HEK293 (cell line): ENCODE data around the gene ZNF747.

Source experiments
- CTCF ChIA-PET: fragments of 350-600 bp; formaldehyde crosslinking; extraction: SDS; loops from one replicate; lab custom pipeline; 2021; ENCODE audit warnings: antibody characterized with exemption; lab: Yijun Ruan, JAX
- POLR2A ChIA-PET: fragments of 300-600 bp; formaldehyde crosslinking; extraction: SDS; loops from one replicate; lab custom pipeline; 2020; ENCODE audit warnings: antibody characterized with exemption, inconsistent platforms; lab: Yijun Ruan, JAX
- H3K27ac ChIP-seq: fragments of 200-500 bp; sonication (Bioruptor generic); 2 replicates; pipeline ENCODE4 v1.5.1; 2014; ENCODE audit warnings: low read depth, low read length, control low read depth, inconsistent platforms; ENCODE audit errors: extremely low read depth
- H3K36me3 ChIP-seq, 2 experiments: fragments of 200-500 bp in 1 of 2; sonication (Bioruptor generic) in 1 of 2; 1 replicate in 1 of 2; 2 replicates in 1 of 2; pipeline ENCODE4 v1.5.1; 2014 to 2017; ENCODE audit warnings: inconsistent platforms in 2 of 2, low read length in 2 of 2; ENCODE audit not compliant: control insufficient read depth in 2 of 2, insufficient read depth in 1 of 2
- H3K4me1 ChIP-seq: fragments of 200-500 bp; sonication (Bioruptor generic); 2 replicates; pipeline ENCODE4 v1.5.1; 2014; ENCODE audit warnings: mild to moderate bottlenecking, low read length, inconsistent platforms; ENCODE audit not compliant: control insufficient read depth, insufficient read depth
- H3K4me3 ChIP-seq: 2 replicates; pipeline ENCODE4 v1.5.1; 2011; ENCODE audit warnings: low read depth, mild to moderate bottlenecking, control low read depth, low read length, moderate library complexity
- H3K9me3 ChIP-seq: fragments of 200-500 bp; sonication (Bioruptor generic); 2 replicates; pipeline ENCODE4 v1.5.1; 2014; ENCODE audit warnings: low read depth, low read length, inconsistent platforms; ENCODE audit not compliant: control insufficient read depth, insufficient read depth
- FEZF1 ChIP-seq: fragments of 450-650 bp; formaldehyde crosslinking; IDR thresholded peaks from 2 replicates; pipeline ENCODE4 v1.5.1; 2016; ENCODE audit warnings: missing biosample characterization, missing genetic modification characterization
- HOXA7 ChIP-seq: sonication (generic); formaldehyde crosslinking; IDR thresholded peaks from 2 replicates; pipeline ENCODE4 v1.8.1; 2022; ENCODE audit warnings: missing genetic modification reagents, borderline replicate concordance
- KLF16 ChIP-seq: fragments of 450-650 bp; formaldehyde crosslinking; IDR thresholded peaks from 2 replicates; pipeline ENCODE4 v1.5.1; 2017; ENCODE audit warnings: missing biosample characterization, missing genetic modification characterization
- RBAK ChIP-seq: fragments of 450-650 bp; formaldehyde crosslinking; IDR thresholded peaks from 2 replicates; pipeline ENCODE4 v1.5.1; 2016; ENCODE audit warnings: missing biosample characterization, missing genetic modification characterization
- SP3 ChIP-seq: fragments of 450-650 bp; formaldehyde crosslinking; IDR thresholded peaks from 2 replicates; pipeline ENCODE4 v1.5.1; 2016; ENCODE audit warnings: missing biosample characterization, missing genetic modification characterization
- ZFHX2 ChIP-seq: fragments of 450-650 bp; formaldehyde crosslinking; conservative IDR thresholded peaks from 2 replicates; pipeline ENCODE4 v1.5.1; 2016; ENCODE audit warnings: missing biosample characterization, missing genetic modification characterization
- ZFP3 ChIP-seq: fragments of 450-650 bp; formaldehyde crosslinking; IDR thresholded peaks from 2 replicates; pipeline ENCODE4 v1.5.1; 2016; ENCODE audit warnings: low read depth, missing biosample characterization, missing genetic modification characterization
- ZFP69B ChIP-seq: fragments of 450-650 bp; formaldehyde crosslinking; IDR thresholded peaks from 2 replicates; pipeline ENCODE4 v1.5.1; 2016; ENCODE audit warnings: missing biosample characterization, missing genetic modification characterization
- ZNF146 ChIP-seq: fragments of 450-650 bp; formaldehyde crosslinking; IDR thresholded peaks from 2 replicates; pipeline ENCODE4 v1.5.1; 2016; ENCODE audit warnings: missing biosample characterization, missing genetic modification characterization
- ZNF155 ChIP-seq: fragments of 450-650 bp; formaldehyde crosslinking; IDR thresholded peaks from 2 replicates; pipeline ENCODE4 v1.5.1; 2016; ENCODE audit warnings: missing biosample characterization, missing genetic modification characterization
- ZNF184 ChIP-seq: fragments of 450-650 bp; IDR thresholded peaks from 2 replicates; pipeline ENCODE4 v1.5.1; 2018; ENCODE audit warnings: missing biosample characterization, mild to moderate bottlenecking, missing genetic modification characterization
- ZNF211 ChIP-seq: fragments of 450-650 bp; formaldehyde crosslinking; IDR thresholded peaks from 2 replicates; pipeline ENCODE4 v1.5.1; 2016; ENCODE audit warnings: low read depth, missing biosample characterization, missing genetic modification characterization
- ZNF223 ChIP-seq: fragments of 450-650 bp; formaldehyde crosslinking; IDR thresholded peaks from 2 replicates; pipeline ENCODE4 v1.5.1; 2016; ENCODE audit warnings: missing biosample characterization, missing genetic modification characterization
- ZNF274 ChIP-seq, 2 experiments: fragments of 200-500 bp in 1 of 2; fragments of 450-650 bp in 1 of 2; sonication (Bioruptor generic) in 1 of 2; formaldehyde crosslinking in 1 of 2; IDR thresholded peaks; 2 replicates each; pipeline versions ENCODE4 v1.5.1 to v1.6.1; 2014 to 2016; ENCODE audit warnings: borderline replicate concordance in 1 of 2, inconsistent platforms in 1 of 2, low read length in 1 of 2, missing biosample characterization in 1 of 2, missing genetic modification characterization in 1 of 2
- ZNF391 ChIP-seq: fragments of 450-650 bp; formaldehyde crosslinking; IDR thresholded peaks from 2 replicates; pipeline ENCODE4 v1.5.1; 2016; ENCODE audit warnings: low read depth, missing biosample characterization, missing genetic modification characterization, borderline replicate concordance
- ZNF404 ChIP-seq: fragments of 450-650 bp; formaldehyde crosslinking; IDR thresholded peaks from 2 replicates; pipeline ENCODE4 v1.5.1; 2017; ENCODE audit warnings: missing biosample characterization, missing genetic modification characterization
- ZNF416 ChIP-seq: fragments of 450-650 bp; formaldehyde crosslinking; IDR thresholded peaks from 2 replicates; pipeline ENCODE4 v1.5.1; 2016; ENCODE audit warnings: missing biosample characterization, missing genetic modification characterization
- ZNF529 ChIP-seq: fragments of 450-650 bp; formaldehyde crosslinking; IDR thresholded peaks from 2 replicates; pipeline ENCODE4 v1.5.1; 2017; ENCODE audit warnings: missing genetic modification characterization, missing biosample characterization; ENCODE audit not compliant: insufficient replicate concordance
- ZNF555 ChIP-seq: fragments of 450-650 bp; formaldehyde crosslinking; conservative IDR thresholded peaks from 2 replicates; pipeline ENCODE4 v1.5.1; 2017; ENCODE audit warnings: missing biosample characterization, mild to moderate bottlenecking, missing genetic modification characterization, inconsistent platforms
- ZNF558 ChIP-seq: fragments of 450-650 bp; formaldehyde crosslinking; IDR thresholded peaks from 2 replicates; pipeline ENCODE4 v1.5.1; 2016; ENCODE audit warnings: missing biosample characterization, missing genetic modification characterization
- ZNF560 ChIP-seq: fragments of 450-650 bp; formaldehyde crosslinking; IDR thresholded peaks from 2 replicates; pipeline ENCODE4 v1.5.1; 2017; ENCODE audit warnings: missing biosample characterization, missing genetic modification characterization, borderline replicate concordance
- ZNF621 ChIP-seq: fragments of 450-650 bp; formaldehyde crosslinking; IDR thresholded peaks from 2 replicates; pipeline ENCODE4 v1.5.1; 2017; ENCODE audit warnings: missing biosample characterization, missing genetic modification characterization
- ZNF677 ChIP-seq: fragments of 450-650 bp; IDR thresholded peaks from 2 replicates; pipeline ENCODE4 v1.5.0; 2018; ENCODE audit warnings: missing biosample characterization, mild to moderate bottlenecking, missing genetic modification characterization, moderate library complexity
- ZNF701 ChIP-seq: fragments of 450-650 bp; formaldehyde crosslinking; IDR thresholded peaks from 2 replicates; pipeline ENCODE4 v1.5.1; 2016; ENCODE audit warnings: missing biosample characterization, missing genetic modification characterization
- ZNF776 ChIP-seq: fragments of 450-650 bp; formaldehyde crosslinking; IDR thresholded peaks from 2 replicates; pipeline ENCODE4 v1.5.0; 2017; ENCODE audit warnings: missing biosample characterization, missing genetic modification characterization, borderline replicate concordance
- ZNF777 ChIP-seq: fragments of 450-650 bp; formaldehyde crosslinking; IDR thresholded peaks from 2 replicates; pipeline ENCODE4 v1.5.1; 2017; ENCODE audit warnings: missing biosample characterization, missing genetic modification characterization, borderline replicate concordance
- TF ChIP-seq, protein P1 (sequence below): fragments of 450-650 bp; formaldehyde crosslinking; IDR thresholded peaks from 2 replicates; pipeline ENCODE4 v1.5.1; 2016; ENCODE audit warnings: missing biosample characterization, missing genetic modification characterization, borderline replicate concordance
- TF ChIP-seq, protein P2 (sequence below): fragments of 450-650 bp; formaldehyde crosslinking; IDR thresholded peaks from 2 replicates; pipeline ENCODE4 v1.5.0; 2017; ENCODE audit warnings: missing biosample characterization, missing genetic modification characterization, borderline replicate concordance
- TF ChIP-seq, protein P3 (sequence below): fragments of 450-650 bp; formaldehyde crosslinking; IDR thresholded peaks from 2 replicates; pipeline ENCODE4 v1.5.1; 2016; ENCODE audit warnings: missing biosample characterization, missing genetic modification characterization
- TF ChIP-seq, protein P4 (sequence below): fragments of 450-650 bp; formaldehyde crosslinking; conservative IDR thresholded peaks from 2 replicates; pipeline ENCODE4 v1.5.1; 2016; ENCODE audit warnings: low read depth, missing biosample characterization, missing genetic modification characterization

The ZNF747 gene

DNA sequence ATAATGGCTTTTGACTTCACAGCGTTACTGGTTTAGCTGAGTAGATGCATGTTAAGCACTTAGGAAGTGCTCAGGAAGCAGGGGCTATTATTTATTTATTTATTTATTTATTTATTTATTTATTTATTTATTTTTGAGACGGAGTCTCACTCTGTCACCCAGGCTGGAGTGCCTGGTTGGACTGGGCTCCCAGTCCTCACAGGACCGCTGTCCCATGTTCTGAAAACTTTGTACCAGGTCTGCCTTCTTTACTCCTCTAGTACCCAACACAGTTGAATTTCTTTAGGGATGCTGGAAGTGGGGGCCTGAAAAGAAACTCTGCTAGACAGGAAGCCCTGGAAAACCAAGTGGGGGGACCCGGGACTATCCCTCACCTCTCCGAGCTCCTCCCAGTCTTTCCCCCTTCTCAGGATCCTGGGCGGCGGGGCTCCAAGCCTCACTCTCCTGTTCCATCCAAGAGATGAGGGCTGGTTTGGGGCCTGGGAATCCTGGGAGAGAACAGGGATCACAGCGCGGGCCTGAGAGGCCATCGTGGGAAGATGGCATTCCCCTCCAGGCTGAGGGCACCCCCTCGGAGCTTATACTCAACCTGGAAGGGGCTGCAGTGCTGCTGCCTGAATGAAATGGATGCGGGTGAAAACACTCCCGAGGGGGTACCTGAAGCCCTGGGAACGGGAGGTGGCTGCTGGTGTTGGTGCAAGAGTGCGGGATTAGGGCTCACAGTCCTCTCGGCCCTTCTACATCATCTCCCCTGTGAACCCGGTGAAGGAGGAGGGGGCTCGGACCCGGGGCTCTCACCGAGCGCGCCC lies 36.2 kb upstream of the ZNF747 start:
- H3K4me3 ChIP-seq: peak overlapping the region; percentile 64
- ChIA-PET CTCF (interaction anchor here (1.2 to 1.7 kb wide), 3 partner anchors 14 to 122 kb away, joined by 3 to 12 read pairs (median 5); no protein-coding TSS in a partner anchor), POLR2A (interaction anchor here (0.8 to 2.8 kb wide), 14 partner anchors 9 to 153 kb away, joined by 3 to 69 read pairs (median 6); partner anchors contain the start of genes DCTPP1, ZNF689, ZNF747 and ZNF764)
- H3K27ac ChIP-seq: peak overlapping the region; percentile 96
- peaks cover 5% of the 10 kb centered on the region; the same call in 1 of the 2 replicates for H3K4me1 ChIP-seq
- no peaks in the 10 kb centered on the region for H3K9me3 ChIP-seq
- H3K36me3 ChIP-seq: no peaks in the 10 kb centered on the region
- TF ChIP-seq ZNF555 (tag by site-specific recombination) (no peak; the same call in 1 of the 2 replicates), ZNF776 (tag by site-specific recombination) (no peak), ZNF558 (peak; percentile 96), ZNF274 (IDR thresholded peaks at IDR 0.05; ENCODE audit: low read length) (no peak), ZNF274 (tag by site-specific recombination; IDR thresholded peaks at IDR 0.05; ENCODE audit: borderline replicate concordance) (no peak), ZNF701 (no peak), ZNF529 (tag by site-specific recombination) (peak; percentile 91), KLF16 (tag by site-specific recombination) (no peak), RBAK (tag by site-specific recombination) (peak; percentile 90), ZNF416 (tag by site-specific recombination) (no peak), ZNF184 (tag by site-specific recombination) (no peak), ZFP3 (peak; percentile 68; the same call in 1 of the 2 replicates), ZNF391 (tag by site-specific recombination) (no peak), ZNF404 (tag by site-specific recombination) (peak; percentile 99), ZNF621 (tag by site-specific recombination) (no peak), ZNF777 (tag by site-specific recombination) (no peak), HOXA7 (CRISPR knock-in tag) (no peak), ZNF146 (peak; percentile 47; the same call in 1 of the 2 replicates), ZFP69B (no peak), ZNF155 (0 out of 2 replicates have a peak, but pooled peaks have one; percentile 82), ZNF560 (peak; percentile 99), ZFHX2 (tag by site-specific recombination) (no peak), FEZF1 (tag by site-specific recombination) (no peak; the same call in 1 of the 2 replicates), ZNF223 (tag by site-specific recombination) (peak; percentile 93), SP3 (peak; percentile 50), ZNF677 (tag by site-specific recombination) (no peak; the same call in 1 of the 2 replicates), ZNF211 (no peak)
- TF ChIP-seq, protein P1, sequence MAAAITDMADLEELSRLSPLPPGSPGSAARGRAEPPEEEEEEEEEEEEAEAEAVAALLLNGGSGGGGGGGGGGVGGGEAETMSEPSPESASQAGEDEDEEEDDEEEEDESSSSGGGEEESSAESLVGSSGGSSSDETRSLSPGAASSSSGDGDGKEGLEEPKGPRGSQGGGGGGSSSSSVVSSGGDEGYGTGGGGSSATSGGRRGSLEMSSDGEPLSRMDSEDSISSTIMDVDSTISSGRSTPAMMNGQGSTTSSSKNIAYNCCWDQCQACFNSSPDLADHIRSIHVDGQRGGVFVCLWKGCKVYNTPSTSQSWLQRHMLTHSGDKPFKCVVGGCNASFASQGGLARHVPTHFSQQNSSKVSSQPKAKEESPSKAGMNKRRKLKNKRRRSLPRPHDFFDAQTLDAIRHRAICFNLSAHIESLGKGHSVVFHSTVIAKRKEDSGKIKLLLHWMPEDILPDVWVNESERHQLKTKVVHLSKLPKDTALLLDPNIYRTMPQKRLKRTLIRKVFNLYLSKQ (tag by site-specific recombination): peak; percentile 99; the same call in 1 of the 2 replicates
- TF ChIP-seq, protein P2, sequence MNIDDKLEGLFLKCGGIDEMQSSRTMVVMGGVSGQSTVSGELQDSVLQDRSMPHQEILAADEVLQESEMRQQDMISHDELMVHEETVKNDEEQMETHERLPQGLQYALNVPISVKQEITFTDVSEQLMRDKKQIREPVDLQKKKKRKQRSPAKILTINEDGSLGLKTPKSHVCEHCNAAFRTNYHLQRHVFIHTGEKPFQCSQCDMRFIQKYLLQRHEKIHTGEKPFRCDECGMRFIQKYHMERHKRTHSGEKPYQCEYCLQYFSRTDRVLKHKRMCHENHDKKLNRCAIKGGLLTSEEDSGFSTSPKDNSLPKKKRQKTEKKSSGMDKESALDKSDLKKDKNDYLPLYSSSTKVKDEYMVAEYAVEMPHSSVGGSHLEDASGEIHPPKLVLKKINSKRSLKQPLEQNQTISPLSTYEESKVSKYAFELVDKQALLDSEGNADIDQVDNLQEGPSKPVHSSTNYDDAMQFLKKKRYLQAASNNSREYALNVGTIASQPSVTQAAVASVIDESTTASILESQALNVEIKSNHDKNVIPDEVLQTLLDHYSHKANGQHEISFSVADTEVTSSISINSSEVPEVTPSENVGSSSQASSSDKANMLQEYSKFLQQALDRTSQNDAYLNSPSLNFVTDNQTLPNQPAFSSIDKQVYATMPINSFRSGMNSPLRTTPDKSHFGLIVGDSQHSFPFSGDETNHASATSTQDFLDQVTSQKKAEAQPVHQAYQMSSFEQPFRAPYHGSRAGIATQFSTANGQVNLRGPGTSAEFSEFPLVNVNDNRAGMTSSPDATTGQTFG (tag by site-specific recombination): no peak
- TF ChIP-seq, protein P3, sequence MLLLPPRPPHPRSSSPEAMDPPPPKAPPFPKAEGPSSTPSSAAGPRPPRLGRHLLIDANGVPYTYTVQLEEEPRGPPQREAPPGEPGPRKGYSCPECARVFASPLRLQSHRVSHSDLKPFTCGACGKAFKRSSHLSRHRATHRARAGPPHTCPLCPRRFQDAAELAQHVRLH: peak; percentile 94
- TF ChIP-seq, protein P4, sequence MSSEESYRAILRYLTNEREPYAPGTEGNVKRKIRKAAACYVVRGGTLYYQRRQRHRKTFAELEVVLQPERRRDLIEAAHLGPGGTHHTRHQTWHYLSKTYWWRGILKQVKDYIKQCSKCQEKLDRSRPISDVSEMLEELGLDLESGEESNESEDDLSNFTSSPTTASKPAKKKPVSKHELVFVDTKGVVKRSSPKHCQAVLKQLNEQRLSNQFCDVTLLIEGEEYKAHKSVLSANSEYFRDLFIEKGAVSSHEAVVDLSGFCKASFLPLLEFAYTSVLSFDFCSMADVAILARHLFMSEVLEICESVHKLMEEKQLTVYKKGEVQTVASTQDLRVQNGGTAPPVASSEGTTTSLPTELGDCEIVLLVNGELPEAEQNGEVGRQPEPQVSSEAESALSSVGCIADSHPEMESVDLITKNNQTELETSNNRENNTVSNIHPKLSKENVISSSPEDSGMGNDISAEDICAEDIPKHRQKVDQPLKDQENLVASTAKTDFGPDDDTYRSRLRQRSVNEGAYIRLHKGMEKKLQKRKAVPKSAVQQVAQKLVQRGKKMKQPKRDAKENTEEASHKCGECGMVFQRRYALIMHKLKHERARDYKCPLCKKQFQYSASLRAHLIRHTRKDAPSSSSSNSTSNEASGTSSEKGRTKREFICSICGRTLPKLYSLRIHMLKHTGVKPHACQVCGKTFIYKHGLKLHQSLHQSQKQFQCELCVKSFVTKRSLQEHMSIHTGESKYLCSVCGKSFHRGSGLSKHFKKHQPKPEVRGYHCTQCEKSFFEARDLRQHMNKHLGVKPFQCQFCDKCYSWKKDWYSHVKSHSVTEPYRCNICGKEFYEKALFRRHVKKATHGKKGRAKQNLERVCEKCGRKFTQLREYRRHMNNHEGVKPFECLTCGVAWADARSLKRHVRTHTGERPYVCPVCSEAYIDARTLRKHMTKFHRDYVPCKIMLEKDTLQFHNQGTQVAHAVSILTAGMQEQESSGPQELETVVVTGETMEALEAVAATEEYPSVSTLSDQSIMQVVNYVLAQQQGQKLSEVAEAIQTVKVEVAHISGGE (tag by site-specific recombination): peak; percentile 93
